H1 (cell line): ENCODE results near the gene AQP6. TPM values are rescaled to one million over a fixed set of nuclear protein-coding genes. Genes with fewer than 3 reads are reported as not detected.

Experiments used
- CTCF ChIA-PET: fragments of 300-600 bp; sonication (Branson Sonifier 250); formaldehyde crosslinking; loops from one replicate; lab custom pipeline; 2021; ENCODE audit not compliant: partially characterized antibody; lab: Charles Lee
- POLR2A ChIA-PET: fragments of 300-600 bp; sonication (Branson Sonifier 250); formaldehyde crosslinking; loops from one replicate; lab custom pipeline; 2021; ENCODE audit warnings: inconsistent platforms; ENCODE audit not compliant: partially characterized antibody; lab: Charles Lee
- DNase-seq, 2 experiments: peaks; one replicate each; pipeline versions ENCODE4 v3.0.0 to v3.0.0-alpha.2; 2010 to 2022; ENCODE audit warnings: low spot score in 2 of 2, low read depth in 1 of 2, mixed read lengths in 1 of 2
- FAIRE-seq: peaks from 2 replicates; lab custom pipeline; 2011; peaks lifted over from hg19 to GRCh38; lab: Jason Lieb, UNC
- H2AFZ ChIP-seq: 2 replicates; pipeline ENCODE4 v1.8.1; 2012; ENCODE audit warnings: low read length, inconsistent platforms
- H2AK5ac ChIP-seq: 2 replicates; pipeline ENCODE4 v1.6.1; 2013; ENCODE audit warnings: low read depth, low read length
- H2BK120ac ChIP-seq: replicated peaks from 2 replicates; pipeline ENCODE3; 2013; ENCODE audit warnings: low read depth, low read length, inconsistent platforms
- H2BK12ac ChIP-seq: 2 replicates; pipeline ENCODE4 v1.6.1; 2013; ENCODE audit warnings: low read depth, low read length
- H2BK15ac ChIP-seq: 2 replicates; pipeline ENCODE4 v1.6.1; 2013; ENCODE audit warnings: low read length
- H2BK20ac ChIP-seq: 2 replicates; pipeline ENCODE4 v1.6.1; 2013; ENCODE audit warnings: low read length
- H2BK5ac ChIP-seq: 2 replicates; pipeline ENCODE4 v1.6.1; 2013; ENCODE audit warnings: low read depth, low read length
- H3K14ac ChIP-seq: 2 replicates; pipeline ENCODE4 v1.6.1; 2013; ENCODE audit warnings: inconsistent platforms; ENCODE audit not compliant: insufficient read length
- H3K18ac ChIP-seq: 2 replicates; pipeline ENCODE4 v1.6.1; 2013; ENCODE audit warnings: low read length; ENCODE audit errors: extremely low read depth
- H3K23ac ChIP-seq: 2 replicates; pipeline ENCODE4 v1.6.1; 2013; ENCODE audit warnings: inconsistent platforms; ENCODE audit not compliant: insufficient read length
- H3K23me2 ChIP-seq: 2 replicates; pipeline ENCODE4 v1.6.1; 2013; ENCODE audit warnings: low read depth, low read length
- H3K27ac ChIP-seq: 2 replicates; pipeline ENCODE4 v1.6.1; 2011; ENCODE audit warnings: low read depth, low read length, inconsistent platforms
- H3K27me3 ChIP-seq, 4 experiments: replicated peaks in 1 of 4; 1 replicate in 1 of 4; 2 replicates in 3 of 4; pipeline versions ENCODE4 v1.6.1 to v1.8.1; 2011 to 2013; ENCODE audit warnings: low read length in 3 of 4, mild to moderate bottlenecking in 3 of 4, inconsistent platforms in 2 of 4, mixed read lengths in 2 of 4, moderate library complexity in 1 of 4; ENCODE audit not compliant: control insufficient read depth in 3 of 4, insufficient read depth in 3 of 4; ENCODE audit errors: extremely low read depth in 1 of 4
- H3K36me3 ChIP-seq, 4 experiments: 2 replicates each; pipeline versions ENCODE4 v1.6.1 to v1.8.1; 2011 to 2013; ENCODE audit warnings: mild to moderate bottlenecking in 4 of 4, low read length in 3 of 4, moderate library complexity in 2 of 4, control low read depth in 1 of 4, inconsistent platforms in 1 of 4; ENCODE audit not compliant: insufficient read depth in 4 of 4, control insufficient read depth in 2 of 4
- H3K4ac ChIP-seq: replicated peaks from 2 replicates; pipeline ENCODE3; 2013; ENCODE audit warnings: low read length, low read depth, mixed read lengths, inconsistent platforms; ENCODE audit not compliant: insufficient read length
- H3K4me1 ChIP-seq, 4 experiments: replicated peaks in 1 of 4; 1 replicate in 1 of 4; 2 replicates in 3 of 4; pipeline versions ENCODE4 v1.6.1 to v1.8.1; 2011 to 2013; ENCODE audit warnings: low read length in 3 of 4, inconsistent platforms in 2 of 4, mixed read lengths in 1 of 4; ENCODE audit not compliant: insufficient read depth in 4 of 4, control insufficient read depth in 3 of 4
- H3K4me2 ChIP-seq, 2 experiments: 2 replicates each; pipeline versions ENCODE4 v1.6.1 to v1.8.1; 2011 to 2013; ENCODE audit warnings: low read depth in 2 of 2, low read length in 2 of 2, control low read depth in 1 of 2, inconsistent platforms in 1 of 2, mild to moderate bottlenecking in 1 of 2; ENCODE audit not compliant: insufficient read depth in 1 of 2
- H3K4me3 ChIP-seq, 4 experiments: fragments of 200-600, 300-600 bp in 1 of 4; sonication (generic), shearing (Covaris generic), sonication (Bioruptor Twin) in 1 of 4; 2 replicates each; pipeline versions ENCODE4 v1.5.1 to v1.8.1; 2011 to 2016; ENCODE audit warnings: low read length in 4 of 4, low read depth in 3 of 4, control low read depth in 2 of 4, inconsistent platforms in 2 of 4, mild to moderate bottlenecking in 2 of 4, mixed read lengths in 1 of 4, moderate library complexity in 1 of 4; ENCODE audit not compliant: insufficient read depth in 2 of 4; ENCODE audit errors: extremely low read depth in 1 of 4
- H3K56ac ChIP-seq: replicated peaks from 2 replicates; pipeline ENCODE3; 2013; ENCODE audit warnings: low read depth, mild to moderate bottlenecking, mixed read lengths, low read length, inconsistent platforms; ENCODE audit not compliant: insufficient read length
- H3K79me1 ChIP-seq: 2 replicates; pipeline ENCODE4 v1.6.1; 2013; ENCODE audit warnings: low read depth, low read length, control low read depth
- H3K79me2 ChIP-seq, 2 experiments: 2 replicates each; pipeline versions ENCODE4 v1.6.1 to v1.8.1; 2012 to 2013; ENCODE audit warnings: low read length in 2 of 2, mild to moderate bottlenecking in 2 of 2, inconsistent platforms in 1 of 2; ENCODE audit not compliant: insufficient read depth in 2 of 2, control insufficient read depth in 1 of 2
- H3K9ac ChIP-seq, 4 experiments: replicated peaks in 1 of 4; 1 replicate in 1 of 4; 2 replicates in 3 of 4; pipeline versions ENCODE4 v1.6.1 to v1.8.1; 2011 to 2013; ENCODE audit warnings: low read depth in 3 of 4, low read length in 3 of 4, control low read depth in 2 of 4, mild to moderate bottlenecking in 2 of 4, moderate library complexity in 2 of 4, inconsistent platforms in 1 of 4; ENCODE audit errors: extremely low read depth in 1 of 4
- H3K9me3 ChIP-seq, 2 experiments: 2 replicates each; pipeline versions ENCODE4 v1.6.1 to v1.8.1; 2012 to 2013; ENCODE audit warnings: mild to moderate bottlenecking in 2 of 2, moderate library complexity in 2 of 2, control low read depth in 1 of 2, inconsistent platforms in 1 of 2, low read depth in 1 of 2, low read length in 1 of 2, mixed read lengths in 1 of 2; ENCODE audit not compliant: insufficient read depth in 2 of 2
- H4K20me1 ChIP-seq, 2 experiments: replicated peaks in 1 of 2; 2 replicates each; pipeline versions ENCODE3 to v1.8.1; 2011 to 2013; ENCODE audit warnings: inconsistent platforms in 2 of 2, low read length in 2 of 2, mild to moderate bottlenecking in 1 of 2; ENCODE audit not compliant: insufficient read depth in 2 of 2, control insufficient read depth in 1 of 2
- H4K5ac ChIP-seq: 2 replicates; pipeline ENCODE4 v1.6.1; 2013; ENCODE audit warnings: low read length, low read depth, mixed read lengths, inconsistent platforms; ENCODE audit not compliant: insufficient read length
- H4K8ac ChIP-seq: 2 replicates; pipeline ENCODE4 v1.8.0; 2013; ENCODE audit warnings: mild to moderate bottlenecking, moderate library complexity, low read length, inconsistent platforms; ENCODE audit not compliant: insufficient read depth; ENCODE audit errors: extremely low read depth
- H4K91ac ChIP-seq: replicated peaks from 2 replicates; pipeline ENCODE3; 2013; ENCODE audit warnings: low read length, mixed read lengths, inconsistent platforms; ENCODE audit not compliant: insufficient read length
- CBX8 ChIP-seq: fragments of 300-800, 300-1000 bp; sonication (generic); IDR thresholded peaks from 2 replicates; pipeline ENCODE4 v1.7.1; 2016; ENCODE audit warnings: low read depth, low read length, borderline replicate concordance
- RXRA ChIP-seq: IDR thresholded peaks from 2 replicates; pipeline ENCODE4 v1.6.1; 2011; ENCODE audit warnings: low read depth, mild to moderate bottlenecking, low read length, moderate library complexity; ENCODE audit not compliant: insufficient read depth
- SAP30 ChIP-seq: fragments of 300-600 bp; sonication (generic); IDR thresholded peaks from 2 replicates; pipeline ENCODE4 v1.7.1; 2012; ENCODE audit warnings: low read length, moderate library complexity, mild to moderate bottlenecking, inconsistent platforms; ENCODE audit not compliant: insufficient read depth, insufficient replicate concordance
- SIN3A ChIP-seq, 2 experiments: IDR thresholded peaks in 1 of 2; conservative IDR thresholded peaks in 1 of 2; 2 replicates each; pipeline ENCODE4 v1.6.1; 2011 to 2012; ENCODE audit warnings: low read length in 2 of 2, improper control_type of control experiment in 1 of 2, low read depth in 1 of 2, mild to moderate bottlenecking in 1 of 2
- SRF ChIP-seq: IDR thresholded peaks from 2 replicates; pipeline ENCODE4 v1.6.1; 2011; ENCODE audit warnings: mild to moderate bottlenecking, low read depth, low read length, moderate library complexity
- SUZ12 ChIP-seq: fragments of 200-600 bp; sonication (generic); IDR thresholded peaks from 2 replicates; pipeline ENCODE4 v1.6.1; 2012; ENCODE audit warnings: mild to moderate bottlenecking, inconsistent platforms, low read length, moderate library complexity, mixed read lengths
- TAF1 ChIP-seq: IDR thresholded peaks from 2 replicates; pipeline ENCODE4 v1.6.1; 2011; ENCODE audit warnings: mild to moderate bottlenecking, low read depth, low read length
- TCF12 ChIP-seq: IDR thresholded peaks from 2 replicates; pipeline ENCODE4 v1.6.1; 2011; ENCODE audit warnings: low read depth, mild to moderate bottlenecking, low read length
- TEAD4 ChIP-seq: IDR thresholded peaks from 2 replicates; pipeline ENCODE4 v1.6.1; 2012; ENCODE audit warnings: low read depth, low read length, inconsistent platforms, mixed read lengths
- USF2 ChIP-seq: IDR thresholded peaks from 2 replicates; pipeline ENCODE4 v1.6.1; 2011; ENCODE audit warnings: low read length, improper control_type of control experiment
- WGBS, 2 experiments: shearing (Covaris generic) in 1 of 2; methylation state at CpG; one replicate each; pipeline versions ENCODE4 v1.1.6 to v1.1.7; 2013 to 2015; ENCODE audit warnings: low lambda C conversion rate in 2 of 2, mixed read lengths in 2 of 2, inconsistent platforms in 1 of 2, low coverage in 1 of 2, missing lambda C conversion rate in 1 of 2; ENCODE audit not compliant: insufficient replicate concordance in 2 of 2, insufficient coverage in 1 of 2, insufficient read length in 1 of 2; ENCODE audit errors: extremely low coverage in 1 of 2, missing lambda C conversion rate in 1 of 2; 5-methylcytosine and 5-hydroxymethylcytosine counted together
- polyA plus RNA-seq, 7 experiments: library from polyadenylated mRNA; depleted of rRNA in 3 of 7; stranded (reverse) in 5 of 7; unstranded in 2 of 7; fragments of >200 nt in 5 of 7; fragments of 200-250 nt in 2 of 7; gene quantifications; 1 replicate in 5 of 7; 2 replicates in 1 of 7; 4 replicates in 1 of 7; pipeline versions ENCODE4 v1.2.1 to v1.2.3, GENCODE V29; 2011 to 2013; ENCODE audit warnings: missing spikeins in 2 of 7, mixed read lengths in 2 of 7
- total RNA-seq: library from RNA; stranded (reverse); fragmentation: NEBNext Ultra II Directional; extraction: Animal tissue kit (Norgen Biotek cat#: 25700); gene quantifications from 2 replicates; pipeline ENCODE4 v1.2.1, GENCODE V29; 2021

The AQP6 gene
- total and polyA plus RNA-seq, 2 of the 8 experiments (the other 6 are each of a cell fraction or from before 2014, with no cell fraction given) = 0.03 to 0.17 TPM

DNA sequence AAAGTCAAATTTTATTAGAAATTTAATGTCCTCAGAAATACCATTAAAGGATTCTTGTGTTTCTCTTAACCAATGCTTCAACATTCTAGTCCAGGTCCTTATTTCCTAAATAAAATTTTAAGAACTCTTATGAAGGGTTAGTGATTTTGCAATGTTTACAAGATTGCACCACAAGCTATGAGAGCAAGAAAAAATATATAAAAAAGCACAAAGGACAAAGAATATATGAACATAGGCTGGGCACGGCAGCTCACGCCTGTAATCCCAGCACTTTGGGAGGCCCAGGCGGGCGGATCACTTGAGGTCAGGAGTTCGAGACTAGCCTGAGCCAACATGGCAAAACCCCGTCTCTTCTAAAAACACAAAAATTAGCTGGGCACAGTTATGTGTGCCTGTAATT lies 44.9 kb downstream of the AQP6 start:
- no peak overlapping the region for H3K18ac ChIP-seq
- no peak overlapping the region for H3K4me3 ChIP-seq
- H2BK20ac ChIP-seq = no peak overlapping the region
- peaks cover 7% of the 10 kb centered on the region for H3K79me1 ChIP-seq
- H3K56ac ChIP-seq = no peak overlapping the region
- H3K4me1 ChIP-seq = peaks cover 0 to 2% (median 0%) of the 10 kb centered on the region in 4 experiments; a peak in 1 of 7 replicates
- H3K9ac ChIP-seq = no peak overlapping the region
- H4K20me1 ChIP-seq = peaks cover 1 to 2% of the 10 kb centered on the region in 2 experiments
- no peak overlapping the region for H3K4ac ChIP-seq
- no peak overlapping the region for H2BK12ac ChIP-seq
- 94% methylated on average over 6 of the region's 6 CpGs; no CpG with 5 or more reads in 1 of the 2 experiments for WGBS, 2 experiments
- no peak for FAIRE-seq
- H2BK120ac ChIP-seq = no peak overlapping the region
- no peak overlapping the region for H4K5ac ChIP-seq
- H3K27me3 ChIP-seq = no peaks in the 10 kb centered on the region
- no peak overlapping the region for H2AFZ ChIP-seq
- no peak overlapping the region for H2AK5ac ChIP-seq
- peaks cover 2% of the 10 kb centered on the region for H3K23me2 ChIP-seq
- TF ChIP-seq SUZ12 (no peak), SIN3A (conservative IDR thresholded peaks at IDR 0.05 in 1 of 2, IDR thresholded peaks at IDR 0.05 in 1 of 2; ENCODE audit: low read depth in 1 of 2, low read length in 2 of 2) (no peak), SRF (no peak), RXRA (no peak), SAP30 (no peak), USF2 (no peak), TAF1 (no peak), TEAD4 (no peak), CBX8 (no peak), TCF12 (no peak)
- H3K27ac ChIP-seq = no peak overlapping the region
- DNase-seq = no peak
- H4K91ac ChIP-seq = no peak overlapping the region
- ChIA-PET CTCF (interaction anchor here (0.6 to 6.4 kb wide), 9 partner anchors 9 to 602 kb away, joined by 3 to 37 read pairs (median 4); no protein-coding TSS in a partner anchor), POLR2A (no interaction called here)
- H3K4me2 ChIP-seq = no peak overlapping the region
- no peak overlapping the region for H3K14ac ChIP-seq
- no peaks in the 10 kb centered on the region for H3K9me3 ChIP-seq
- H4K8ac ChIP-seq = no peak overlapping the region
- peaks cover 0 to 60% of the 10 kb centered on the region in 2 experiments; a peak in 2 of 4 replicates for H3K79me2 ChIP-seq
- H2BK5ac ChIP-seq = no peak overlapping the region
- peaks cover 0 to 12% (median 2%) of the 10 kb centered on the region in 4 experiments; a peak in 2 of 8 replicates for H3K36me3 ChIP-seq
- H2BK15ac ChIP-seq = no peak overlapping the region
- H3K23ac ChIP-seq = no peak overlapping the region
